ENCODE data around the gene TNK1. TPM values are rescaled to one million over a fixed set of nuclear protein-coding genes. Genes with fewer than 3 reads are reported as not detected.
A peak's percentile ranks its signal among the peaks of the same experiment; 100 is the strongest.

TNK1 gene
- total RNA-seq, 1 donor from 2014 or later, result 0.21 TPM

- no peak for TF ChIP-seq CTCF (conservative IDR thresholded peaks at IDR 0.05)
- Mint-ChIP-seq H3K4me1 (peaks cover 53% of the 10 kb centered on the region), H3K36me3 (ENCODE audit: low read depth) (peaks cover 6% of the 10 kb centered on the region), H3K27me3 (ENCODE audit: low read depth) (peaks cover 72% of the 10 kb centered on the region), H3K9me3 (no peaks in the 10 kb centered on the region), H3K4me3 (peak overlapping the region; percentile 91), H3K27ac (ENCODE audit: unreplicated experiment) (no peak overlapping the region)
- DNase-seq (ENCODE audit: low read depth, low spot score), result no peak
Measured at GRCh38 chr17:7437950-7438614, 57.2 kb downstream of the TNK1 start.

- Mint-ChIP-seq H3K4me3 (peak overlapping the region; percentile 91), H3K9me3 (no peaks in the 10 kb centered on the region), H3K36me3 (ENCODE audit: low read depth) (peaks cover 6% of the 10 kb centered on the region), H3K4me1 (peaks cover 53% of the 10 kb centered on the region), H3K27me3 (ENCODE audit: low read depth) (peaks cover 79% of the 10 kb centered on the region), H3K27ac (ENCODE audit: unreplicated experiment) (peak overlapping the region; percentile 52)
- no peak for TF ChIP-seq CTCF (conservative IDR thresholded peaks at IDR 0.05)
- DNase-seq (ENCODE audit: low read depth, low spot score), result no peak
Measured at GRCh38 chr17:7438656-7439460, 58.0 kb downstream of the TNK1 start.

Other genes starting within 250 kb of the TNK1 start
- 9.6 and 11.2 TPM in 2 replicates for gene ASGR1, start 201.7 kb upstream of the TNK1 start, total RNA-seq
- 49.4 and 51.4 TPM in 2 replicates for gene DLG4, start 161.3 kb upstream of the TNK1 start, total RNA-seq
- gene ACADVL, start 161.2 kb upstream of the TNK1 start, total RNA-seq, result 215 and 220 TPM in 2 replicates
- 130 and 140 TPM in 2 replicates for gene DVL2, start 146.6 kb upstream of the TNK1 start, total RNA-seq
- 72.7 and 75.2 TPM in 2 replicates for gene PHF23, start 141.6 kb upstream of the TNK1 start, total RNA-seq
- 470 and 479 TPM in 2 replicates for gene GABARAP, start 138.6 kb upstream of the TNK1 start, total RNA-seq
- 179 and 182 TPM in 2 replicates for gene CTDNEP1, start 129.4 kb upstream of the TNK1 start, total RNA-seq
- 74.4 and 77.4 TPM in 2 replicates for gene ELP5, start 128.9 kb upstream of the TNK1 start, total RNA-seq
- gene CLDN7, start 118.6 kb upstream of the TNK1 start, total RNA-seq, result not detected in 2 replicates
- 5.8 and 6.1 TPM in 2 replicates for gene SLC2A4, start 99.4 kb upstream of the TNK1 start, total RNA-seq
- 0.54 and 0.96 TPM in 2 replicates for gene YBX2, start 86.5 kb upstream of the TNK1 start, total RNA-seq
- 725 and 743 TPM in 2 replicates for gene EIF5A, start 73.5 kb upstream of the TNK1 start, total RNA-seq
- gene GPS2, start 65.7 kb upstream of the TNK1 start, total RNA-seq, result 84.2 and 89.9 TPM in 2 replicates
- 65.6 and 69.5 TPM in 2 replicates for gene NEURL4, start 51.8 kb upstream of the TNK1 start, total RNA-seq
- gene ACAP1, start 44.6 kb upstream of the TNK1 start, total RNA-seq, result 1.2 and 1.3 TPM in 2 replicates
- gene KCTD11, start 28.9 kb upstream of the TNK1 start, total RNA-seq, result 7.9 and 8.0 TPM in 2 replicates
- gene TMEM95, start 25.9 kb upstream of the TNK1 start, total RNA-seq, result not detected in 2 replicates
- gene PLSCR3, start 13.4 kb downstream of the TNK1 start, total RNA-seq, result 21.9 and 25.7 TPM in 2 replicates
- 71.5 and 71.6 TPM in 2 replicates for gene TMEM256, start 23.0 kb downstream of the TNK1 start, total RNA-seq
- gene NLGN2, start 26.8 kb downstream of the TNK1 start, total RNA-seq, result 104 and 106 TPM in 2 replicates
- gene SPEM1, start 39.2 kb downstream of the TNK1 start, total RNA-seq, result 0.26 and 0.93 TPM in 2 replicates
- not detected in 2 replicates for gene SPEM2, start 44.5 kb downstream of the TNK1 start, total RNA-seq
- gene SPEM3, start 47.8 kb downstream of the TNK1 start, total RNA-seq, result not detected in 2 replicates
- 1.1 and 1.3 TPM in 2 replicates for gene TMEM102, start 54.3 kb downstream of the TNK1 start, total RNA-seq
- gene FGF11, start 58.4 kb downstream of the TNK1 start, total RNA-seq, result 6.0 and 6.5 TPM in 2 replicates
- 9.7 and 9.9 TPM in 2 replicates for gene CHRNB1, start 64.0 kb downstream of the TNK1 start, total RNA-seq
- gene ZBTB4, start 98.5 kb downstream of the TNK1 start, total RNA-seq, result 13.6 and 14.3 TPM in 2 replicates
- gene SLC35G6, start 100.4 kb downstream of the TNK1 start, total RNA-seq, result not detected in 2 replicates
- gene POLR2A, start 103.3 kb downstream of the TNK1 start, total RNA-seq, result 181 and 183 TPM in 2 replicates
- gene TNFSF12, start 168.0 kb downstream of the TNK1 start, total RNA-seq, result 4.1 and 5.4 TPM in 2 replicates
- 0.45 and 0.86 TPM in 2 replicates for gene TNFSF13, start 177.7 kb downstream of the TNK1 start, total RNA-seq
- gene SENP3, start 180.8 kb downstream of the TNK1 start, total RNA-seq, result 83.7 and 85.7 TPM in 2 replicates
- gene CD68, start 198.5 kb downstream of the TNK1 start, total RNA-seq, result 0.49 and 1.6 TPM in 2 replicates
- 74.4 and 83.7 TPM in 2 replicates for gene MPDU1, start 202.8 kb downstream of the TNK1 start, total RNA-seq
- gene SOX15, start 209.0 kb downstream of the TNK1 start, total RNA-seq, result 0.65 and 0.84 TPM in 2 replicates
- 51.9 and 53.8 TPM in 2 replicates for gene FXR2, start 233.8 kb downstream of the TNK1 start, total RNA-seq
- 76.3 and 89.1 TPM in 2 replicates for gene SAT2, start 246.7 kb downstream of the TNK1 start, total RNA-seq
- gene SHBG, start 249.0 kb downstream of the TNK1 start, total RNA-seq, result 2.3 and 2.5 TPM in 2 replicates

Measured in neural crest cell (in vitro differentiated cells).